ENCODE data around the gene PCNT. TPM values are rescaled to one million over a fixed set of nuclear protein-coding genes. Genes with fewer than 3 reads are reported as not detected.

PCNT gene
- total RNA-seq, 1 donor from 2014 or later: 20.9 TPM

DNA sequence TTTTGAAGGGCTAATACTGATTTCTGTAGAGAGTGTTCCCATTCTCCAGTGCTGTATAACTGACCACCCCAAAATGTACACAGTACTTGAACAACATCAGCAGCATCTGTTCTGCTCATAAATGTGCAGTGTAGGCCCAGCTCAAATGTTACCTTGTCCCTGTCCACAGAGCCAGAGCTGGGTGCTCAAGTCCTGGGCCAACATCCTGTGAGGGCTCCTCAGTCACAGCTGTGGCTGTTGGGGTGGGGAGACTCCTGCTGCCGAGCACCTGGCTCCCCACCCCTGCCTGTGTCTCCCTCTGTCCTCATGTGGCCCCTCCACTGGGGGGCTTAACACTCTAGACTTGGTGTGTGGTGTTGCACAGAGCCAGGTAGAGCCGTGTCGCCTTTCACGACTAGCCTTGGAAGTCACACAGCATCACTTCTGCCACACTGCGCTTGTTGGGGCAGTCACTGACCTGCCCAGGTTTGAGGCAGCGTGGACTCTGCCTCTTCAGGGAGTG lies 165.3 kb downstream of the PCNT start:
- no peak for DNase-seq

DNA sequence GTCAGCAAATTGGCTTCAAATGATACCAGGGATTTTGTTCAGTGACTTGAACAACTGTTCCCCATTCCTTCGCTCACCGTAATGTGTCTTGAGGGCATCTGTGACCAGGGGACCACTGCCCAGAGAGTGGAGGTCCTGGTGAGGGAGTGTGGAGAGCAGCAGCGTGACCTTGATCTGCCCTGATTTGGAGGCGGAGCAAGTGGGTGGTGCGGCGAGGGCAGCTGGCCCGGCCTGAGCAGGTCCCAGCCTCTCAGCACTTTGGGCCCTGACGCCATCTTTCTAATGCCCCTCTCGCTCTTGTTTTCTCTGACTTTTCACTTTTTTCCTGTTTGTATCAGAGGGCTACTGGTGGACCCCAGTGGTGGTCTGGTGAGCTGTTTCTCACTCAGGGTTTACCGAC lies 165.8 kb downstream of the PCNT start:
- no peak for DNase-seq

DNA sequence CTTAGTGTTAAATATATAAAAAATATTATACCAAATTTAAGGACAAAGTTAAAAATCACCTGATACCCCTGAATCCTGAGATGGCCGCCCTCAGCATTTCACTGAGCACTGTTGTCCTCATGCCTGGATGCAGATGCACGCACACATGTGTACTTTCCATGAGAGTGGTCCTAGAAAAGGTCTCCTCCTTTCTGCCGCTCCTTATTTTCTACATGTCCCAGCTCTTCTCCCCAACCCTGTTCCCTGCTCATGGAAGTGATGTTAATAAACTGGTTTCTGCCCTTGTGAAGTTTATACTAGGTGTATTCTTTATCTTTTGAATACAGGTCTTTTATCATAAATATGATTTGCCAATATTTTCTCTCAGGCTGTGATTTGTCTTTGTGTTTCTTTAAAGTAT lies 167.6 kb downstream of the PCNT start:
- DNase-seq: no peak

DNA sequence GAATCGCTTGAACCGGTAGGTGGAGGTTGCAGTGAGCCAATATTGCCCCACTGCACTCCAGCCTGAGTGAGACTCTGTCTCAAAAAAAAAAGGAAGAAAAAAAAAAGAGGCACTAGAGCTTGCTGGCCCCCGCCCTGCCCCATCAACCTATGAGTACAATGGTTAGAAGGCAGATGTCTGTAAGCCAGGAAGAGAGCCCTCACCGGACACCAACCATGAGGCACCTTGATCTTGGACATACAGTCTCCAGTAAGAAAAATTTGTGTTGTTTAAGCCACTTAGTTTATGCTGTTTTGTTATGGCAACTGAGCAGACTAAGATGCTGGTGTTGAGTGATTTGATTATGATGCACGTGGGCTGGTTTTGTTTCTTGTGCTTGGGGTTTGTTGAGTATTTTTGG lies 168.9 kb downstream of the PCNT start:
- DNase-seq: no peak

DNA sequence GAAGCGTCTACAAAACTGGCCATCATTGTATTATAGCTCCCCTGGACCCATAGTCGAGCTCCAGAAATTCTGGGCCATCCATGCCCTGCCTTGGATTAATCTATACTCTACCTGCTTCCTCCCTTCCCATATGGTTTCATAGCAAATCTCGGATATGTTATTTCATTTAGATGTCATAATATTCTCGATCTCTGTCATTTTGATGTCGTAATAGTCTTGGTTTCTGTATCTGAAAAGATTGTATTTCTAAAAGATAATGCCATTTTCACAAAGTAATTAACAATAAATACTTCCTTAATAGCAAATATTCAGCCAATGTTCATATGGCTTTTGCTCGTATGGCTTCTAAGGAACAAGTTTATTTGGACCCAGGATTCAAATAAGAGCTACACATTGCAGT lies 169.9 kb downstream of the PCNT start:
- DNase-seq: no peak

Other genes with a start within 250 kb of the PCNT start
- 17.5 and 24.0 TPM in 2 replicates for gene COL6A2, start 226.0 kb upstream of the PCNT start, total RNA-seq
- gene FTCD, start 168.6 kb upstream of the PCNT start, total RNA-seq: 0.05 and 0.17 TPM in 2 replicates
- gene SPATC1L, start 139.7 kb upstream of the PCNT start, total RNA-seq: 6.1 and 9.4 TPM in 2 replicates
- 85.3 and 134 TPM in 2 replicates for gene LSS, start 95.4 kb upstream of the PCNT start, total RNA-seq
- 97.7 and 121 TPM in 2 replicates for gene MCM3AP, start 38.5 kb upstream of the PCNT start, total RNA-seq
- 10.6 and 12.9 TPM in 2 replicates for gene YBEY, start 37.8 kb upstream of the PCNT start, total RNA-seq
- 3.1 and 6.7 TPM in 2 replicates for gene C21orf58, start 286 bp upstream of the PCNT start, total RNA-seq
- 43.6 and 49.5 TPM in 2 replicates for gene DIP2A, start 134.7 kb downstream of the PCNT start, total RNA-seq

All from dermis blood vessel endothelial cell (primary cell).